GM10248 (cell line): ENCODE results near the gene SETD6.

ENCODE experiments used
- CTCF ChIA-PET: fragments of 300-600 bp; sonication (Branson Sonifier 250); formaldehyde crosslinking; extraction: SDS; loops from one replicate; lab custom pipeline; 2021; ENCODE audit warnings: antibody characterized with exemption; lab: Yijun Ruan, JAX
- POLR2A ChIA-PET: fragments of 350-650 bp; sonication (Branson Sonifier 250); formaldehyde crosslinking; extraction: SDS; loops from one replicate; lab custom pipeline; 2020; ENCODE audit warnings: antibody characterized with exemption; lab: Yijun Ruan, JAX
- DNase-seq: peaks from one replicate; pipeline ENCODE4 v3.0.0; 2012; ENCODE audit errors: extremely low spot score
- CTCF ChIP-seq: IDR thresholded peaks from 2 replicates; pipeline ENCODE4 v1.5.1; 2012; ENCODE audit warnings: mild to moderate bottlenecking, low read depth; ENCODE audit errors: extremely low read depth, missing control alignments, control extremely low read depth

Gene SETD6

GRCh38 chr16:58492066-58492465, 23.3 kb upstream of the SETD6 start:
- TF ChIP-seq CTCF = no peak
- no peak for DNase-seq
- ChIA-PET POLR2A (no interaction called here), CTCF (interaction anchor here (7.4 kb wide), 1 partner anchor 156 kb away, joined by 57 read pairs; no protein-coding TSS in a partner anchor)

GRCh38 chr16:58492735-58493134, 22.6 kb upstream of the SETD6 start:
- ChIA-PET POLR2A (no interaction called here), CTCF (interaction anchor here (1.3 to 7.4 kb wide), 3 partner anchors 157 to 169 kb away, joined by 3 to 57 read pairs (median 13); no protein-coding TSS in a partner anchor)
- no peak for DNase-seq
- TF ChIP-seq CTCF = no peak

DNA sequence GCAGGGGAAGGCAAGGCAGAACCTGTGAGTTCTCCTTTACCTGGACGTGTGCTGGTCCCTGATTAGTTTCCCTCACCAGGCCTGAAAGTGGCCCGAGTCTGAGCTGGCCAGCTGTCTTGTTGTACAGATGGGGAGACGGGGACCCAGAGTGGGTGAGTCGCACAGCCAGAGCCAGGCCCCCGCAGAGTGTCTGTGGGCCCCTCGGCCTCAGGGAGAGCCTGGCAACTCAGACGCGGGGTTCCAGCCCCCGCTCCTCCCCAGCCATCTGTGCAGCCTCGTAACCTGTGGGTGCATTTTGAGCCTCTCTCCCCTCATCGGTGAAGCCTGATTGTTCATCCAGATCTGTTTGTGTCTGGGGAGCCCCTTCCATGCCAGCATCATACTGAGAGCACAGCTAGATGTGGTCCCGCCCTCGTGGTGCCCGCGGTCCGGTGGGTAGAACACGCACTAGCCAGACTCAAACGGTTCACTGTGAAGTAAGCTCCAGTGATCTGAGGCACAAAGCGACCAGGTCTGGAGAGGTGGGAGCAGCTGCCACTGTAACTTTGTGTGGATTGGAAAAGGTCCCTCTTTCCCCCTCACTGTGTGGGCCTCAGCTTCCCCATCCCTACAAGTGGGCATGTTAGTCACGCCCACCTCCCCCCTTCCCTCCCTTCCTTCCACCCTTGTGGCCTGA, 21.4 kb upstream of the SETD6 start:
- DNase-seq = no peak
- CTCF ChIA-PET = interaction anchor here (1.1 to 7.4 kb wide), 8 partner anchors 7 to 168 kb away, joined by 3 to 57 read pairs (median 5); partner anchors contain the start of gene GINS3
- TF ChIP-seq CTCF = no peak
- POLR2A ChIA-PET = no interaction called here

DNA sequence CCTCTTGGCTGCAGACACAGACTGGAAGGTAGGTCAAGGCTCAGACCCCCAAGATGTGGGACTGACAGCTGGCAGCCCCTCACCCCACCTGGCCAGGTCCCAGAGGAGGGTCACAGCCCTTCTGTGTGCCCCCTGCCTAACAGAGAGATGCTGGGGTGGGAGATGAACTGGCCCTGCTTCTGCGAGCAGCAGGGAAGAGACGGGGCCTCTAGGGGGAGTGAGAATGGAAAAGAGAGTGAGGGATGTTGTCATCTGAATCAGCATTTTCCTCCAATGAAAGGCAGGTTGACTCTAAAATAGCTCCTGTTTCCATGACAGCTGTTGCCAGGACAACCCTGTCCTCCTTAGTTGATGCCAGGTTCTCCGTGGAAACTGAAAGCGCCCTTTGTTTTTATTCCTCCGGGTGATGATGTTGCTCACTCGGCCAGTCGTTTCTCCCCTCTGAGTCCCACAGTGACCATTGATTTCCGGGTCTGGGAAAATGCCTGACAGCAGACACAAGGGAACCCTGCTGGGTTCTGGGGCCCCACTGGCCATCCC, 20.3 kb upstream of the SETD6 start:
- CTCF ChIA-PET = interaction anchor here (0.8 to 7.4 kb wide), 12 partner anchors 8 to 166 kb away, joined by 3 to 57 read pairs (median 4); partner anchors contain the start of gene GINS3
- DNase-seq = peak; percentile 89
- peak; percentile 43 for TF ChIP-seq CTCF
- POLR2A ChIA-PET = no interaction called here

GRCh38 chr16:58495521-58496331, 19.6 kb upstream of the SETD6 start:
- ChIA-PET CTCF (interaction anchor here (0.8 to 7.4 kb wide), 10 partner anchors 9 to 166 kb away, joined by 3 to 57 read pairs (median 4); no protein-coding TSS in a partner anchor), POLR2A (no interaction called here)
- no peak for DNase-seq
- TF ChIP-seq CTCF = no peak

- TF ChIP-seq CTCF = no peak
- CTCF ChIA-PET = interaction anchor here (1.0 to 7.4 kb wide), 3 partner anchors 11 to 161 kb away, joined by 4 to 57 read pairs (median 21); no protein-coding TSS in a partner anchor
- DNase-seq = no peak
- POLR2A ChIA-PET = no interaction called here
Observed at GRCh38 chr16:58497468-58497867, 17.8 kb upstream of the SETD6 start.
